GM12892 (cell line): ENCODE measurements around the gene LTBP4.

Source experiments
- POLR2A ChIP-seq: IDR thresholded peaks from 2 replicates; pipeline ENCODE4 v1.6.1; 2011; ENCODE audit warnings: low read depth, low read length, control low read depth
- POLR2AphosphoS5 ChIP-seq: IDR thresholded peaks from 2 replicates; pipeline ENCODE4 v1.6.1; 2011; ENCODE audit warnings: low read depth, low read length, control low read depth

DNA sequence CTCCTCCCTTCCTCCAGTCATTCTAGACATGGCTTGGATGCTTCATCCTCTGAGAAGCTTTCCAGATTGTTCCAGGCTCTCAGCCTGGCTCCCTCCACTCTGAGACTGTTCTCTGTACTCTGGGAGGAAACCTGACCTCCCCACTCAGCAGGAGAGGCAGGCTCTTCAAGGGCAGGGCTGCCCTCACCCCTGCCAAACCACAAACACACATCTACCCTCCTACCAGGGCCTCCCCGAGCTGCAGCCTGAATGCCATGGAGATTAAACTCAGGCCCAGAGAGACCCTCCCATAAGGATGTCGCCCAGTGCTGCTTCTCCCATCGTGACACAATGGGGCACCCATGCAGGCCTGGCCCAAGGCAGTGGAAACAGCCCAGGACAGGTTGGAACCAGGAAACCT, 73.1 kb downstream of the LTBP4 start:
- TF ChIP-seq POLR2A, result no peak
- no peak for TF ChIP-seq POLR2AphosphoS5
